Heart left ventricle (tissue), 13 donors: ENCODE measurements around the gene NOS2.

Source experiments
- POLR2A ChIP-seq, 2 donors: fragments of 450-650 bp; IDR thresholded peaks; one replicate each; pipeline ENCODE4 v1.6.1; 2017; ENCODE audit warnings: antibody characterized with exemption in 2 of 2, mild to moderate bottlenecking in 2 of 2, moderate library complexity in 2 of 2
- TF ChIP-seq, protein P1 (sequence below), 12 donors: fragments of 200-600 bp; sonication (generic) in 4 of 12; IDR thresholded peaks; one replicate each; pipeline versions ENCODE4 v1.5.0 to v1.8.0; 2018 to 2022; ENCODE audit warnings: antibody characterized with exemption in 12 of 12, mild to moderate bottlenecking in 5 of 12
- donor health status: ischemic (EF 13 %, LVEDD 7.1; RV severe dilation, severe dysfunction).
- donor health status: DM: no; HTN: yes; CAD: no.
- donor health status: DM: no; HTN: no; CAD: no.
- donor health status: ischemic (EF 25% LVEDD 6.9; RV normal size, moderate dysfunction).
- donor health status: ischemic (EF 25% LVEDD 5.7; RV mildly dilated, moderate dysfunction).
- donor health status: ischemic (EF 35%, LVEDD 5.7; RV mildly dilated, moderate dysfunction).
- donor health status: nonischemic (EF 11% LVEDD 7.7; RV severe dilation, severe dysfunction).
- donor health status: DM: yes; HTN: yes; CAD: no.
- donor health status: PGD.
- donor health status: ischemic (EF 29% LVEDD 5.4; RV normal size, mild dysfunction).
- donor health status: nonischemic (EF 23%, LVEDD 6.1; RV moderate dilation, normal function).

DNA sequence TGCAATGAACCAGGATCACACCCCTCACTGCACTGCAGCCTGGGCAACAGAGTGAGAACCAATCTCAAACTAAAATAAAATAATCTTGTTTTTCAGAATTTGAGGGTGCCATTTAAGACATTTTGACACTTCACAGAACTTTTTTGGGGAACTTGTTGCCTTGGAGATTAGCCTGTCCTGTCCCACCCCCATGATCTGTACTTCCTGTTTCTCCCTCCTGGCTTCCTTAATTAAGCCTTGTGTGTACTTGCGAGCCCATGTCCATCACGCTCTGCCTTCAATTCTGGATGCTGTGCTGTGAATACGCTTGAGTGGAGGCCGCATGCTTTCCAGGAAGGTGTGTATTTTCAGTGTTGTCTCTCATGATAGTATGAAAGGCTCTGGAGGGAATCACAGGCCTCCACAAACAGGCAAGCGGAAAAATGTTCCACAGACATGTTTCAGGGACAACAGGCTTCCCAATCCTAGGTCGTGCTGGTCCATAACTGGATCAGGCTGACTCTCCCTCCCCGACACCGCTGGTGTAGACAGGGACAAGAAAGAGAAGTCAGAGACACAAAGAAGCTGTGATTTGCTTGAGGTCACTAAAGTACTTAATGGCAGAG, 56.9 kb downstream of the NOS2 start:
- TF ChIP-seq, protein P1, sequence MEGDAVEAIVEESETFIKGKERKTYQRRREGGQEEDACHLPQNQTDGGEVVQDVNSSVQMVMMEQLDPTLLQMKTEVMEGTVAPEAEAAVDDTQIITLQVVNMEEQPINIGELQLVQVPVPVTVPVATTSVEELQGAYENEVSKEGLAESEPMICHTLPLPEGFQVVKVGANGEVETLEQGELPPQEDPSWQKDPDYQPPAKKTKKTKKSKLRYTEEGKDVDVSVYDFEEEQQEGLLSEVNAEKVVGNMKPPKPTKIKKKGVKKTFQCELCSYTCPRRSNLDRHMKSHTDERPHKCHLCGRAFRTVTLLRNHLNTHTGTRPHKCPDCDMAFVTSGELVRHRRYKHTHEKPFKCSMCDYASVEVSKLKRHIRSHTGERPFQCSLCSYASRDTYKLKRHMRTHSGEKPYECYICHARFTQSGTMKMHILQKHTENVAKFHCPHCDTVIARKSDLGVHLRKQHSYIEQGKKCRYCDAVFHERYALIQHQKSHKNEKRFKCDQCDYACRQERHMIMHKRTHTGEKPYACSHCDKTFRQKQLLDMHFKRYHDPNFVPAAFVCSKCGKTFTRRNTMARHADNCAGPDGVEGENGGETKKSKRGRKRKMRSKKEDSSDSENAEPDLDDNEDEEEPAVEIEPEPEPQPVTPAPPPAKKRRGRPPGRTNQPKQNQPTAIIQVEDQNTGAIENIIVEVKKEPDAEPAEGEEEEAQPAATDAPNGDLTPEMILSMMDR (IDR thresholded peaks at IDR 0.05), result no peak
- TF ChIP-seq POLR2A (IDR thresholded peaks at IDR 0.05), result no peak
